ENCODE data around the gene FASTK. TPM values are rescaled to one million over a fixed set of nuclear protein-coding genes. Genes with fewer than 3 reads are reported as not detected.

Gene FASTK
- total RNA-seq, 1 donor from 2014 or later, result 56.1 TPM

GRCh38 chr7:151095123-151095797, 14.7 kb upstream of the FASTK start:
- Histone ChIP-seq H3K36me3 (ENCODE audit: insufficient read depth, low read length) (no peaks in the 10 kb centered on the region), H3K9me3 (ENCODE audit: insufficient read depth, low read depth, low read length) (no peaks in the 10 kb centered on the region), H4K20me1 (ENCODE audit: insufficient read depth, low read length) (peaks cover 89% of the 10 kb centered on the region), H3K9ac (ENCODE audit: low read length) (no peak overlapping the region), H3K27ac (ENCODE audit: low read depth, low read length) (no peak overlapping the region), H3K4me3 (ENCODE audit: insufficient read depth, low read depth, low read length) (no peak overlapping the region), H3K27me3 (ENCODE audit: insufficient read depth, low read length) (no peaks in the 10 kb centered on the region), H3K4me2 (ENCODE audit: low read length) (no peak overlapping the region), H3K79me2 (ENCODE audit: insufficient read depth, low read length) (peaks cover 94% of the 10 kb centered on the region), H3K4me1 (ENCODE audit: insufficient read depth, low read length) (peaks cover 5% of the 10 kb centered on the region), H2AFZ (ENCODE audit: low read depth, low read length) (no peak overlapping the region)
- H3K9me3 Mint-ChIP-seq (ENCODE audit: unreplicated experiment), result no peaks in the 10 kb centered on the region
- no peaks in the 10 kb centered on the region for H3K27me3 Mint-ChIP-seq (ENCODE audit: low read depth, unreplicated experiment)
- no peak for TF ChIP-seq CTCF (IDR thresholded peaks at IDR 0.05; ENCODE audit: insufficient read depth, low read depth, low read length)
- no peak for TF ChIP-seq EZH2 (IDR thresholded peaks at IDR 0.05; ENCODE audit: insufficient read depth, low read length)
- peaks cover 23% of the 10 kb centered on the region for H3K4me1 Mint-ChIP-seq (ENCODE audit: low read depth, unreplicated experiment)
- no peak overlapping the region for H3K27ac Mint-ChIP-seq (ENCODE audit: unreplicated experiment)
- FAIRE-seq (no peak), DNase-seq (ENCODE audit: low read depth) (no peak)
- peaks cover 7% of the 10 kb centered on the region for H3K36me3 Mint-ChIP-seq (ENCODE audit: low read depth, unreplicated experiment)
- no peak overlapping the region for H3K4me3 Mint-ChIP-seq (ENCODE audit: unreplicated experiment)

GRCh38 chr7:151094675-151095074, 14.1 kb upstream of the FASTK start:
- Mint-ChIP-seq H3K4me3 (ENCODE audit: unreplicated experiment) (no peak overlapping the region), H3K4me1 (ENCODE audit: low read depth, unreplicated experiment) (peaks cover 29% of the 10 kb centered on the region), H3K27me3 (ENCODE audit: low read depth, unreplicated experiment) (no peaks in the 10 kb centered on the region), H3K9me3 (ENCODE audit: unreplicated experiment) (no peaks in the 10 kb centered on the region), H3K27ac (ENCODE audit: unreplicated experiment) (no peak overlapping the region), H3K36me3 (ENCODE audit: low read depth, unreplicated experiment) (peaks cover 7% of the 10 kb centered on the region)
- DNase-seq (ENCODE audit: low read depth), result no peak
- H3K27me3 ChIP-seq (ENCODE audit: insufficient read depth, low read length), result no peaks in the 10 kb centered on the region
- no peak overlapping the region for H3K4me2 ChIP-seq (ENCODE audit: low read length)
- H4K20me1 ChIP-seq (ENCODE audit: insufficient read depth, low read length), result peaks cover 89% of the 10 kb centered on the region
- H3K9me3 ChIP-seq (ENCODE audit: insufficient read depth, low read depth, low read length), result no peaks in the 10 kb centered on the region
- no peak overlapping the region for H3K4me3 ChIP-seq (ENCODE audit: insufficient read depth, low read depth, low read length)
- H3K27ac ChIP-seq (ENCODE audit: low read depth, low read length), result no peak overlapping the region
- TF ChIP-seq EZH2 (IDR thresholded peaks at IDR 0.05; ENCODE audit: insufficient read depth, low read length) (no peak), CTCF (IDR thresholded peaks at IDR 0.05; ENCODE audit: insufficient read depth, low read depth, low read length) (no peak)
- H3K79me2 ChIP-seq (ENCODE audit: insufficient read depth, low read length), result peaks cover 94% of the 10 kb centered on the region
- no peaks in the 10 kb centered on the region for H3K36me3 ChIP-seq (ENCODE audit: insufficient read depth, low read length)
- H3K9ac ChIP-seq (ENCODE audit: low read length), result no peak overlapping the region
- H2AFZ ChIP-seq (ENCODE audit: low read depth, low read length), result no peak overlapping the region
- H3K4me1 ChIP-seq (ENCODE audit: insufficient read depth, low read length), result peaks cover 8% of the 10 kb centered on the region
- FAIRE-seq, result no peak

GRCh38 chr7:151093748-151094147, 13.1 kb upstream of the FASTK start:
- Histone ChIP-seq H3K9me3 (ENCODE audit: insufficient read depth, low read depth, low read length) (no peaks in the 10 kb centered on the region), H3K4me1 (ENCODE audit: insufficient read depth, low read length) (peaks cover 17% of the 10 kb centered on the region), H3K36me3 (ENCODE audit: insufficient read depth, low read length) (no peaks in the 10 kb centered on the region), H3K9ac (ENCODE audit: low read length) (no peak overlapping the region), H3K27ac (ENCODE audit: low read depth, low read length) (no peak overlapping the region), H4K20me1 (ENCODE audit: insufficient read depth, low read length) (peaks cover 93% of the 10 kb centered on the region), H2AFZ (ENCODE audit: low read depth, low read length) (no peak overlapping the region), H3K27me3 (ENCODE audit: insufficient read depth, low read length) (no peaks in the 10 kb centered on the region), H3K4me2 (ENCODE audit: low read length) (no peak overlapping the region), H3K79me2 (ENCODE audit: insufficient read depth, low read length) (peaks cover 97% of the 10 kb centered on the region), H3K4me3 (ENCODE audit: insufficient read depth, low read depth, low read length) (no peak overlapping the region)
- Mint-ChIP-seq H3K36me3 (ENCODE audit: low read depth, unreplicated experiment) (peaks cover 7% of the 10 kb centered on the region), H3K4me1 (ENCODE audit: low read depth, unreplicated experiment) (peaks cover 38% of the 10 kb centered on the region), H3K4me3 (ENCODE audit: unreplicated experiment) (no peak overlapping the region), H3K27ac (ENCODE audit: unreplicated experiment) (no peak overlapping the region), H3K9me3 (ENCODE audit: unreplicated experiment) (no peaks in the 10 kb centered on the region), H3K27me3 (ENCODE audit: low read depth, unreplicated experiment) (no peaks in the 10 kb centered on the region)
- DNase-seq (ENCODE audit: low read depth), result no peak
- FAIRE-seq, result no peak
- TF ChIP-seq CTCF (IDR thresholded peaks at IDR 0.05; ENCODE audit: insufficient read depth, low read depth, low read length) (no peak), EZH2 (IDR thresholded peaks at IDR 0.05; ENCODE audit: insufficient read depth, low read length) (no peak)

Data from astrocyte (in vitro differentiated cells and primary cell).